NK-92 treated with Interleukin-12 subunit alpha and Interleukin-12 subunit beta, amount 100 ng/mL, for 24 hours (cell line): ENCODE measurements around the gene NLRP1.
"Not testable (repeated sequence)": the region's sequence is repeated elsewhere in the genome, so short reads cannot be mapped to it uniquely, and the experiment has no call there.

Experiments used
- DNase-seq: peaks from one replicate; lab custom pipeline; 2025; lab: John Stamatoyannopoulos, UW

Gene NLRP1

GRCh38 chr17:5587438-5588032 is 3.2 kb upstream of the NLRP1 start:
- DNase-seq: no peak

GRCh38 chr17:5585836-5586521 is 1.7 kb upstream of the NLRP1 start:
- DNase-seq: no peak

- no peak for DNase-seq
Observed at GRCh38 chr17:5585287-5585794, 1.0 kb upstream of the NLRP1 start.

- DNase-seq: no peak
Observed at GRCh38 chr17:5583426-5584382, 605 bp downstream of the NLRP1 start.

GRCh38 chr17:5582209-5583185 is 1.8 kb downstream of the NLRP1 start:
- DNase-seq: no peak

- DNase-seq: no peak
Observed at GRCh38 chr17:5581655-5582054, 2.7 kb downstream of the NLRP1 start.

- no peak for DNase-seq
Observed at GRCh38 chr17:5580969-5581368, 3.3 kb downstream of the NLRP1 start.

- no peak for DNase-seq
Observed at GRCh38 chr17:5580367-5580766, 3.9 kb downstream of the NLRP1 start.

GRCh38 chr17:5578768-5579167 is 5.5 kb downstream of the NLRP1 start:
- not testable (repeated sequence) for DNase-seq

GRCh38 chr17:5573017-5573416 is 11.3 kb downstream of the NLRP1 start:
- DNase-seq: not testable (repeated sequence)

GRCh38 chr17:5571281-5571680 is 13.0 kb downstream of the NLRP1 start:
- no peak for DNase-seq

- no peak for DNase-seq
Observed at GRCh38 chr17:5565808-5566207, 18.5 kb downstream of the NLRP1 start.

- DNase-seq: no peak
Observed at GRCh38 chr17:5563456-5563855, 20.9 kb downstream of the NLRP1 start.

- DNase-seq: no peak
Observed at GRCh38 chr17:5562661-5563360, 21.5 kb downstream of the NLRP1 start.

GRCh38 chr17:5561736-5562571 is 22.4 kb downstream of the NLRP1 start:
- no peak for DNase-seq

- DNase-seq: no peak
Observed at GRCh38 chr17:5560361-5560988, 23.8 kb downstream of the NLRP1 start.

- DNase-seq: no peak
Observed at GRCh38 chr17:5558815-5559785, 25.2 kb downstream of the NLRP1 start.

GRCh38 chr17:5557990-5558389 is 26.3 kb downstream of the NLRP1 start:
- DNase-seq: no peak
